ENCODE measurements around the gene TEKT2.

- TF ChIP-seq EZH2 (IDR thresholded peaks at IDR 0.05; ENCODE audit: low read length, unreplicated experiment) (no peak), CTCF (conservative IDR thresholded peaks at IDR 0.05; ENCODE audit: low read depth, low read length) (no peak)
These were observed 43.7 kb upstream of the TEKT2 start for GRCh38 chr1:36040238-36040637.

Measured in PC-3 (cell line).